Lower leg skin (tissue), 4 donors: ENCODE data around the gene PHF13. TPM values are rescaled to one million over a fixed set of nuclear protein-coding genes. Genes with fewer than 3 reads are reported as not detected.
"Not testable (repeated sequence)": the region's sequence is repeated elsewhere in the genome, so short reads cannot be mapped to it uniquely, and the experiment has no call there.

Experiments
- DNase-seq, 2 donors: peaks; one replicate each; pipeline ENCODE4 v3.0.0-alpha.2; 2019; ENCODE audit warnings: low spot score in 2 of 2
- H3K4me3 ChIP-seq: fragments of 200-600 bp; sonication (generic); 2 replicates; pipeline ENCODE4 v1.5.1; 2017; ENCODE audit warnings: mild to moderate bottlenecking, low read depth; ENCODE audit not compliant: poor library complexity, severe bottlenecking
- CTCF ChIP-seq, 3 donors: fragments of 450-650 bp; IDR thresholded peaks; one replicate each; pipeline ENCODE4 v1.5.1; 2016; ENCODE audit warnings: antibody characterized with exemption in 3 of 3, mild to moderate bottlenecking in 3 of 3, moderate library complexity in 2 of 3
- POLR2A ChIP-seq, 2 donors: fragments of 450-650 bp; IDR thresholded peaks; one replicate each; pipeline ENCODE4 v1.6.1; 2016 to 2017; ENCODE audit warnings: antibody characterized with exemption in 2 of 2, mild to moderate bottlenecking in 1 of 2, moderate library complexity in 1 of 2
- WGBS, 2 donors: methylation state at CpG; one replicate each; pipeline ENCODE4 v1.1.5; 2018; 5-methylcytosine and 5-hydroxymethylcytosine counted together
- intact Hi-C: fragments of 100-400 bp; cut with DNase I; formaldehyde crosslinking; loops from one replicate; pipeline ENCODE4 v1.15.0; 2023; ENCODE audit warnings: low total_unique reads
- total RNA-seq, 4 donors: library from RNA; depleted of rRNA; stranded (reverse); fragments of >200 nt; gene quantifications; one replicate each; pipeline ENCODE4 v1.1.0, GENCODE V29; 2016

The PHF13 gene
- total RNA-seq, 4 donors from 2014 or later, result 18.4 to 26.7 (median 21.1) TPM

GRCh38 chr1:6637770-6638169 is 24.2 kb downstream of the PHF13 start:
- TF ChIP-seq CTCF (IDR thresholded peaks at IDR 0.05) (no peak), POLR2A (IDR thresholded peaks at IDR 0.05) (no peak)
- no peak overlapping the region for H3K4me3 ChIP-seq
- intact Hi-C loops, result loop anchor here (10.0 kb wide), 1 partner anchor 63 kb away; the partner anchor contains the start of gene ZBTB48
- 72 to 73% methylated on average over 9 of the region's 9 CpGs for WGBS, 2 donors
- DNase-seq, result no peak

GRCh38 chr1:6638226-6638625 is 24.7 kb downstream of the PHF13 start:
- peak; percentile 52 to 92 for DNase-seq
- no peak for TF ChIP-seq POLR2A (IDR thresholded peaks at IDR 0.05)
- TF ChIP-seq CTCF (IDR thresholded peaks at IDR 0.05), result no peak
- no peak overlapping the region for H3K4me3 ChIP-seq
- intact Hi-C loops, result loop anchor here (10.0 kb wide), 1 partner anchor 63 kb away; the partner anchor contains the start of gene ZBTB48
- WGBS, 2 donors, result 32 to 36% methylated on average over 18 of the region's 18 CpGs

- intact Hi-C loops, DNase-seq, H3K4me3 ChIP-seq: not testable (repeated sequence)
- 89 to 90% methylated on average over 3 of the region's 3 CpGs for WGBS, 2 donors
Measured at GRCh38 chr1:6640867-6641266, 27.3 kb downstream of the PHF13 start.

- TF ChIP-seq CTCF (IDR thresholded peaks at IDR 0.05), result no peak
- no peak for TF ChIP-seq POLR2A (IDR thresholded peaks at IDR 0.05)
- WGBS, 2 donors, result 90 to 91% methylated on average over 7 of the region's 7 CpGs
- intact Hi-C loops, result no loop called here
- DNase-seq, result no peak
- no peak overlapping the region for H3K4me3 ChIP-seq
Measured at GRCh38 chr1:6645018-6645417, 31.5 kb downstream of the PHF13 start.

- TF ChIP-seq POLR2A (IDR thresholded peaks at IDR 0.05) (no peak), CTCF (IDR thresholded peaks at IDR 0.05) (peak in 1 of 3 donors; percentile 13)
- WGBS, 2 donors, result 54 to 60% methylated on average over 10 of the region's 10 CpGs
- no peak overlapping the region for H3K4me3 ChIP-seq
- intact Hi-C loops, result no loop called here
- no peak for DNase-seq
Measured at GRCh38 chr1:6646499-6647148, 33.1 kb downstream of the PHF13 start.

GRCh38 chr1:6648556-6648955 is 35.0 kb downstream of the PHF13 start:
- 80 to 84% methylated on average over 6 of the region's 6 CpGs for WGBS, 2 donors
- intact Hi-C loops, result no loop called here
- TF ChIP-seq CTCF (IDR thresholded peaks at IDR 0.05) (no peak), POLR2A (IDR thresholded peaks at IDR 0.05) (no peak)
- no peak for DNase-seq
- no peak overlapping the region for H3K4me3 ChIP-seq
